HG03108 (cell line): ENCODE data around the gene CRB2.

Experiments used
- ATAC-seq: cut with Tn5 transposase; IDR thresholded peaks from one replicate; pipeline ENCODE4 v1.9.1; 2021; ENCODE audit warnings: moderate library complexity; ENCODE audit not compliant: unreplicated experiment

The CRB2 gene

DNA sequence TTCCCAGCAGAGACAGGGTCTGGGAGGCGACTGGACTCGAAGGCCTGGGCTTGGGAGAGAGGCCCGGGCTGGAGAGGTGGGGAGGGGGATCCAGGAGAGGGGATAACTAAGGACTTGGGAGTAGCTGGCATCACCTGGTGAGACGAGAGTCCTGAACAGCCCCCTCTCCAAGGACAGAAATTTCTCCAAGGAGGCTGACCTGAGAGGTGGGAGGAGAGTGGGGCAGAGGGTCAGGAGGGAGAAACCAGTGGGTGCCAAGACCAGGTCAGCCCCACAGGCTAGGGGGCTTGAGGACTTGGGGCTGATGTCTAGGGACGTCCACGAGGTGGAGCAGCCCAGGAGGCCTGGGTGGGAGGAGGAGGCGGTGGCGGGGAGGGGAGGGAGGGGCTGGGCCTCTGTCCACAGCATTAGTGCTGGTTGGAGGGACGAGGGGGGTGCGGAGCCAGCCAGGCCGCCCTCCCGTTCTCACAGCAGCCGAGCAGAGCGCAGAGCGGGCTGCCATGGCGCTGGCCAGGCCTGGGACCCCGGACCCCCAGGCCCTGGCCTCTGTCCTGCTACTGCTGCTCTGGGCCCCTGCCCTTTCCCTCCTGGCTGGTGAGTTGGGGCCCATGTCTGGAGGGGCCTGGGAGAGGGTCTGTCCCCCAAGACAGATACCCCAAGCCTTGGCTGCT is at the start of gene CRB2:
Gene CRB2 (plus strand): TSS at position 437 of the 671 bp plus-strand sequence. CDS start 64 bp downstream, at position 501.
- no peak for ATAC-seq

- no peak for ATAC-seq
These were observed 46.4 kb upstream of the CRB2 start for GRCh38 chr9:123309611-123310010.

DNA sequence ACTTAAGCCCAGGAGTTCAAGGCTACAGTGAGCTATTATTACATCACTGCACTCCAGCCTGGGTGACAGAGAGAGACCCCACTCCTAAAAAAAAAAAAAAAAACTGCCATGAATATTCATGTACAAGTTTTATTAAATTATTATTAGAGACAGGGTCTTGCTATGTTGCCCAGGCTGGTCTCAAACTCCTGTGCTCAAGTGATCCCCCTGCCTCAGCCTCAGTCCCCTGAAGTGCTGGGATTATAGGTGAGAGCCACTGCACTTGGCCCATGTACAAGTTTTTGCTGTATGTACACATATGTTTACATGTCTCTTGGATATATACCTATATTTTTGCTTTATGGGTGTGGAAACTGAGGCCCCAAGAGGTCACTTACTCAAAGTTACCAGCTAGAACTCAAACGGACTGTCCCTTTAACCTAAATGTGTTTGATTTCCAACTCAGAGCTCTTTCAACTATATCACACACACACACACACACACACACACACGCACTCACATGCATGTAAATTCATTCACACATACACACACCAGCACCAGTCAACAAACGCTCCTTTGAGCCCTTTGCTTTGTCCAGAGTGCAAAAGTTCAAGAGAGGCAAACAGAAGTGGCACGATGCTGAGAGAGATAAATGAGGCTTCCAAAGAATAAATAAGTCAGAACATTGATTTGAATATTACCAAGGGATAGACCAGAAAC is 45.3 kb upstream of the CRB2 start:
- no peak for ATAC-seq

DNA sequence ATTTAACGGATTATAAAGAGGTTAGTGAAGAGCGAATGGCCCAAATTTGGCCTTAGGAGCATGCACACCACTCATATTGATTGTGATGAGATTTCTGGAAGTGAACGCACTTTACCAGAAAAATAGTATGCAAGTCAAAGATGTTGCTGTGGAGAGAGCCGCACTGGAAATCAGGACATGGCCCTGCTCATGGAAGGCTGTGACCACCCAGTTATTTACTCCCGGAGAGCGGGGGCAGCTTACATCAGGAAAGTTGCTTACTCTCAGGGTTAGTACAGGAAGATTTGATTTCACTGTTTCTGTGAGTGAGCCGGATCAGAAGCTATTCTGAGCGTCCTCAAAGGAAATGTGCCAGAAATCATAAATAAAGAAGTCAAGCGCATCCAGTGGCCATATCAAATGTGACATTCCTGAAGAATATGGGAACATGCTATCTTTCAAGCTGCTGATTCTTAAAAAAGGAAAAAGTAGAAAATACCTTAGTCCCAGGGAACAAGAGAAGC is 44.7 kb upstream of the CRB2 start:
- no peak for ATAC-seq

DNA sequence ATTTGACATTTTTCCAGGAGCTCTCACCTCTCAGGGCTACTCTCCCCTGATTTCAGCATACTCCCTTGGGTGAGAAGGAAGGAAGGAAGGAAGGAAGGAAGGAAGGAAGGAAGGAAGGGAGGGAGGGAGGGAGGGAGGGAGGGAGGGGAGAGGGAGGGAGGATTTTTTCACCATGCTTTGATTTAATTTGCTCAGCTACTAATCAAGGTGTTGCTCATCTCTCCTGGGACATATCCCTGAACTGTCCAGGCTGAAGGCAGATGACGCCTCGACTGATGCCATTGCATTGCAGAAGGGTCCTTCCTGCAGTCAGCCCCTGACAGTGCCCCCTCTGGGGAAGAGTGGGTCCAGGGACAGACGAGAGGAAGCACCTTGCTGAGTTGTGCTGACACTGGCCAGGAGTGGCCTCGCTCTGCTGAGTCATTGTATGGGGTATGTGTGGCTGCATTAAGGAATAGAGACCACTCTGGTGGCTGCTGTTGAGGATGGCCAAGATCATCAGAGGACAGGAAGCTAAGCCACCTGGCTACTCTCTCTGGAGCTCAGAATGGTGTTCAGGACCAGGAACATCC is 43.6 kb upstream of the CRB2 start:
- ATAC-seq, result no peak

DNA sequence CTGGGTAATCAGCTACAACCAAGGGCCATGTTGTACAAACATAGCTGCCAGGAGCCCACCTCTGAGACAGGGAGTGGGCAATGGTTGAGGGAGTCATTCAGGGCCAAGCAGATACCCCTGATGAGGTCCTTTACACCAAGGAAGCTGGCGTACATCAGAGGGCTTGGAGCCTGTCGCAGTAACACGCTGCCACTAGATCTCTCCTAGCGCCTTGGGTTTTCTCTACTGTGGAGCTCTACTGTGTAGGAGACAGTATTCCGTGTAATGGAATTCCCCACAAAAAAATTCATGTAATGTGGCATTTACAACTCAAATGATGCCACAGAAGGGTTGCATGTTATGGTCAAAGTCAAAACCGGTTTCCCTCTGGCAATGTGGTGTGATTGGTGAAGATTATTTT is 41.4 kb upstream of the CRB2 start:
- no peak for ATAC-seq

- ATAC-seq, result no peak
These were observed 40.4 kb upstream of the CRB2 start for GRCh38 chr9:123315635-123316034.

DNA sequence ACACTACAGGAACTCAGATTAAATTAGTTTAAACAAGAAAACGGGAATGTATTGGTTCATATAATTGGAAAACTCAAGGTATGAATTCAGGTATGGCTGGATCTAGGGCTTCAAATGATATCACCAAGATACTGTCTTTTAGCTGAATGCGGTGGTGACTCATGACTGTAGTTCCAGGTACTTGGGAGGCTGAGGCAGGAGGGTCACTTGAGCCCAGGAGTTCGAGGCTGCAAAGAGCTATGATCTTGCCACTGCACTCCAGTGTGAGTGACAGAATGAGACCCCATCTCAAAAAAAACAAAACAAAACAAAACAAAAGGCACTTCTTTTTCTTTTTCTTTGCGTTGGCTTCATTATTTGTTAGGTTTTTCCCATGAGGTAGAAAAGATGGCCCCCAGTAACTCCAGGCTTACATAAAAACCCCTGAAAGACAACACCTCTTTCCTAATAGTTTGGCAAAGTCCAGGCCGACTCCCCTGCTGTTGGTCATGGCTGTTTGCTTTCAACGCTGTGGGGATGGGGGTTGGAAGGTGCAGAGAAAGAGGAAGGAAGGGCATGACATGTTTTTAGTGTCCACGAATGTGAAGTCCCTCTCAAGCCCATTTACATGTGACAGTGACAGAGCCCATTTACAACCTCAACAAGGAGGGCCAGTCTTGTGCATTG is 39.8 kb upstream of the CRB2 start:
- no peak for ATAC-seq

GRCh38 chr9:123318202-123318601 is 37.8 kb upstream of the CRB2 start:
- peak; percentile 61 for ATAC-seq

GRCh38 chr9:123318961-123319421 is 37.0 kb upstream of the CRB2 start:
- no peak for ATAC-seq

- ATAC-seq, result no peak
These were observed 36.3 kb upstream of the CRB2 start for GRCh38 chr9:123319541-123320339.

DNA sequence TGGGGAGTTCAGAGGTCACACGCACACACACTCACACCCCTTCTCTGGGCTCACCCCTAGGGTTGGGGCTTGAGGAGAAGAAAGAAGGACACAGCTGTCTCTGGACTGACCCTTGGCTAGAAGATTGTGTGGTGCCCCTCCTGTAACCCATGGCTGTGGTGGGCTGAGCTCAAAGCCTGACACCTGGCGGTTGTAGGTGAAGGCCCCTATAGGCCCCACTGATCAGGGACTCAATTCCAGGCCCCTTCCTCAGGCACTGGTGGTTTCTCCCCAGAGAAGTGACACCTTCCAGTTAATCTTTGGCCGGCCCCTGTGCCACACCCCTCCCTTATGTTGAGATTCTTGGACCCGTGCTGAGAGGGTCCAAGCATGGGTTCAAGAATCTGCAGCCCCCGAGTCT is 35.2 kb upstream of the CRB2 start:
- ATAC-seq, result no peak

- ATAC-seq, result no peak
These were observed 34.3 kb upstream of the CRB2 start for GRCh38 chr9:123321616-123322272.

DNA sequence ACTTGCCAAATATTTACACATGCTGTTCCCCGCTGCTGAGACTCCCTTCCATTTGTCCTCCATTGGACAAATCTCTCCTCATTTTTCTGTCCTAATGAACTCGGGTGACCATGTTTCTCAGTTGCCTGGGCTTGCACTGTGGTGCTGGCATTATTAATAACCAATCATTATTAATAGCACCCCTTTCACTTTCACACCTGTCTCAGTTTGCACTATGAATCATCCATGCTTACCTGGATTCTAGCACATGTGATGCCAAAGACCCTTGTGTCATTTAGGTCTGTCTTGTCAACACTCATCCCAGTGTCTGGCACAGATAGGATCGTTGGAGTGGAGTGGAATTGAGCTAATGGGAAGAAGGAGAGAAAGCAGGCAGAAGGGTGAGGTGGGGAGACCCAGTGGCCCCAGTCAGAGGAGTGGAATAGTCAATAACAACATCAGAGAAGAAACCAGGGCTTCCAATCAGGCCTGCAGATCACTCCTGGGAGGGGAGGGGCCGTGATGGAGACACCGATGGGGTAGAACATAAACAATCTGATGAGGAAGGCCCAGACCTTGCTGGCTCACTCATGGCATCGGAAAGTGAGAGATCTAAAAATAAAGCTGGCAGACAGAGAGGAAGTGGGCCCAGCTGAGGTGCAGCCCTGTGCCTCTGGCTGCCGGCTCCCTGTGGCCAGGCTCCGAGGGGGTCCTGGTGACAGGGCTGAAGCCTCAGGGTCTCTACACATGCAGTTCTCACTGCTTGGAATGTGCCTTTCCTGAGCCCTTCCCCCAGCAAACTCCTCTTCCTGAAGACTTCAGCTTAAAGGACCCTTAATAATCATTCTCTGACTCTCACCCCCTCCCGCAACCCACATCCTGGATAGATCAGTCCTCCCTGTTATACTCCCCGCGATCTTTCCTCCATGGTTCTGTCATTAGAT is 33.5 kb upstream of the CRB2 start:
- ATAC-seq, result peak; percentile 57

DNA sequence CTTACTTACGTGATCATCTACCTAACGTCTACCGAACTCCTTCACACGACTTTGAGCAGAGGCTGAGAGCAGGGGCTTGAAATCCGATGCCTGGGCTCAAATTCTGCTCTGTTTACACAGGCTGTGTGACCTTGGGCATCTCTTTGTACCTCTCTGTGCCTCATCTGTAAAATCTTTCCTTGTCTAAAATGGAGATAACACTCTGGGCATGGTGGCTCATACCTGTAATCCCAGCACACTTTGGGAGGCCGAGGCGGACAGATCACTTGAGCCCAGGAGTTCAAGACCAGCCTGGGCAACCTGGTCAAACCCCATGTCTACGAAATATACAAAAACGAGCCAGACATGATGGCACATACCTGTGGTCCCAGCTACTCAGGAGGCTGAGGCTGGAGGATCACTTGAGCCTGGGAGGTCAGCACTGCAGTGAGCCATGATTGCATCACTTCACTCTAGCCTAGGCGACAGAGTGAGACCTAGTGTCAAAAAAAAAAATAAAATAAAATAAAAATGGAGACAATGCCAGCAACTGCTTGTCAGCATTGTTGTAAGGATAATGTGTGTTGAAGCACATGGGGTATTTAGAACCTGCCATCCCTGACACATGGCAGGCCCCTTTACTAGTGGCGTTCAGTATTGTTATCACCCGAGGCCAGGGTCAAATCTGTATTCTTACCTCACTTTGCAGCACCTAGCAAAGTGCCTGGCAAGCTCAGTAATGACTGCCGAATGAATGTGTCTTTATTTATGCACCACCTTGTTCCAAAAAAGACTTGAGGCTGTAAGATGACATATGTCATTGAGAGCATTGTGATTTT is 32.6 kb upstream of the CRB2 start:
- ATAC-seq, result no peak

- ATAC-seq, result no peak
These were observed 31.2 kb upstream of the CRB2 start for GRCh38 chr9:123324767-123325183.

- no peak for ATAC-seq
These were observed 29.8 kb upstream of the CRB2 start for GRCh38 chr9:123326187-123326586.

- no peak for ATAC-seq
These were observed 29.3 kb upstream of the CRB2 start for GRCh38 chr9:123326662-123327093.
